Erythroblast (primary cell): ENCODE data around the gene RYR2.

Experiments used
- GATA1 ChIP-seq: IDR thresholded peaks from 2 replicates; pipeline ENCODE4 v1.6.1; 2011; ENCODE audit warnings: low read depth, mild to moderate bottlenecking, control low read depth, low read length, moderate library complexity
- POLR2A ChIP-seq: IDR thresholded peaks from 2 replicates; pipeline ENCODE4 v1.6.1; 2011; ENCODE audit warnings: mild to moderate bottlenecking, low read length

GRCh38 chr1:237141502-237141901 is 99.5 kb downstream of the RYR2 start:
- no peak for TF ChIP-seq POLR2A
- TF ChIP-seq GATA1, result no peak
